GM12864 (cell line): ENCODE measurements around the gene DOK3.

Experiments
- DNase-seq: peaks from one replicate; pipeline ENCODE4 v3.0.0-alpha.2; 2011; ENCODE audit warnings: low read depth
- H3K4me3 ChIP-seq: 2 replicates; pipeline ENCODE4 v1.5.1; 2011; ENCODE audit warnings: mild to moderate bottlenecking, low read depth, low read length, control low read depth
- TF ChIP-seq, protein P1 (sequence below): IDR thresholded peaks from 2 replicates; pipeline ENCODE4 v1.5.1; 2011; ENCODE audit warnings: low read depth, mild to moderate bottlenecking, moderate library complexity, low read length, control low read depth, inconsistent platforms; ENCODE audit errors: missing control alignments

The DOK3 gene

DNA sequence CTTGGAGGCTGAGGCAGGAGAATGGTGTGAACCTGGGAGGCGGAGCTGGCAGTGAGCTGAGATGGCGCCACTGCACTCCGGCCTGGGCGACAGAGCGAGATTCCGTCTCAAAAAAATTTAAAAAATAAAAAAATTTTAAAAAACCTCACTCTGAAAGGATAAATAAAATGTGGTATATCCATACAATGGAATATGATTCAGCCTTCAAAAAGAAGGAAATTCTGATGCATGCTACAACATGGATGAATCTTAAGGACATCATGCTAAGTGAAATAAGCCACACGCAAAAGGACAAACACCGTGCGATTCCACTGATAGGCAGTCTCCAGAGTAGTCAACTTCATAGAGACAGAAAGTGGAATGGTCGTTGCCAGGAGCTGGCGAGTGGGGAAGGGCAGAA, 44.6 kb downstream of the DOK3 start:
- no peak for DNase-seq
- no peak overlapping the region for H3K4me3 ChIP-seq
- TF ChIP-seq, protein P1, sequence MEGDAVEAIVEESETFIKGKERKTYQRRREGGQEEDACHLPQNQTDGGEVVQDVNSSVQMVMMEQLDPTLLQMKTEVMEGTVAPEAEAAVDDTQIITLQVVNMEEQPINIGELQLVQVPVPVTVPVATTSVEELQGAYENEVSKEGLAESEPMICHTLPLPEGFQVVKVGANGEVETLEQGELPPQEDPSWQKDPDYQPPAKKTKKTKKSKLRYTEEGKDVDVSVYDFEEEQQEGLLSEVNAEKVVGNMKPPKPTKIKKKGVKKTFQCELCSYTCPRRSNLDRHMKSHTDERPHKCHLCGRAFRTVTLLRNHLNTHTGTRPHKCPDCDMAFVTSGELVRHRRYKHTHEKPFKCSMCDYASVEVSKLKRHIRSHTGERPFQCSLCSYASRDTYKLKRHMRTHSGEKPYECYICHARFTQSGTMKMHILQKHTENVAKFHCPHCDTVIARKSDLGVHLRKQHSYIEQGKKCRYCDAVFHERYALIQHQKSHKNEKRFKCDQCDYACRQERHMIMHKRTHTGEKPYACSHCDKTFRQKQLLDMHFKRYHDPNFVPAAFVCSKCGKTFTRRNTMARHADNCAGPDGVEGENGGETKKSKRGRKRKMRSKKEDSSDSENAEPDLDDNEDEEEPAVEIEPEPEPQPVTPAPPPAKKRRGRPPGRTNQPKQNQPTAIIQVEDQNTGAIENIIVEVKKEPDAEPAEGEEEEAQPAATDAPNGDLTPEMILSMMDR: no peak

DNA sequence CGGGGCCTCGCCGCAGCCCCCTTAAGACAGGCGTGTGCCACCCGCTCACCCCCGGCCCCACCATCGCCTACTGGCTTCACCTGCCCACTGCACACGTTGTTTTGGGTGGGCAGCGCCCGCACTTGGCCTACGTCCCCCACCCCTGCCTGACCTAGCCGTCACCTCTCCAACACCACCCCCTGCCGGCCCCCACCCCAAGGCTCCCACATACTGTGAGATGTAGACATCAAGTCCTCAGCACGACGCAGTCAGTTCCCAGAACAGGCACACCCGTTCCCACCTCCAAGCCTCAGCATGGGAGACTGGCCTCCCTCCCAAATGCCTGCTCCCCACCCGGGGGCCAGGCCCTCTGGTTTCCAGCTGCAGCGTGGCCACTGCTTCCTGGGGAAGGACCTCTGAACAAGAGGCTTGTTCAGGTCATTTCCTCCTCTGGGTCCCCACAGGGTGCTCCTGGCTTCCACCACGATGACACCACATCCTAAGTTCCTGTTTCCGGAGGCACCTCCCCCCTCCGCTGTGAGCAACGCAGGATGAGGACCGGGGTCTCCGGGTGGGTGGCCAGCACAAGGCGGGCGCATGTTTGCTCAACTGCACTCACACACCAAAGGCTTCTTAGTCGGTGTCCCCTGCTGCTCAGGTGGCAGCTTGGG, 47.5 kb downstream of the DOK3 start:
- TF ChIP-seq, protein P1: no peak
- no peak overlapping the region for H3K4me3 ChIP-seq
- DNase-seq: no peak

DNA sequence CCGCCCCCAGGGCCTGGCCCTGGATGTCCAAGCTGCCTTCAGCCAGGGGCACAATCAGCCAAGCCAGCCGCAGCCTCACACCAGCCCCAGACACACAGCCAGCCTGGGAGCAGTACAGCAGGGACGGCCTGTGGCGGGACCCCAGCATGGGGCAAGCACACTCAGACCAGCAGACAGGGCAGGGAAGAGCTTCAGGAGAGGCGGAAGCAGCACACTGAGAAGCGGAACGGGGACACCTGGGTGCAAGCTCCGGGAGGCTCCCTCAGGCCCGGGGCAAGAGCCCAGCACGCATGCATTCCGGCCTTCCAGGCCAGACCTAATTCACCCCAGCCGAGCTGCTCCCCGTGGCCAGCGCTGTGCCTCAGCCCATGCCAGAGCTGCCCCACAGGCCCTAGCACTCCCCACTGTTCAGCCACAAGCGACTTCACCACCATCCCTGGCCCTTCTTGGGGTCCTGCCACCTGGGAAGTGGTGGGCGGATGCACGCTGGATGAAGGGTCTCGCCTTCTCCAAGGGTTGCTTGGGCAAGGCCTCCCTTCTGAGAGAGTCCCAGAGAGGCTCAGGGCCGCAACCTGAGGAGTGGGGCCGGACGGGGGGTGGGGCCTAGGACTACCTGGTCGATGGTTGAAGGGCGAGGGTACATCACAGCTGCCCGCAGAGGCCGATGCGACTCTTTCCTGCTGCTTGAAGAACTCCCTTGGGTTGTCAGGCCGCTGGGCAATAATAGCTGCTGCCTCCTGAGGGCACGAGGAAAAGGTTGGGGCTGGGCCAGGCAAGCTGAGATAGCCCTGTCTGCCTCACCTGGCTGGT, 49.6 kb downstream of the DOK3 start:
- H3K4me3 ChIP-seq: no peak overlapping the region
- DNase-seq: no peak
- TF ChIP-seq, protein P1: no peak

DNA sequence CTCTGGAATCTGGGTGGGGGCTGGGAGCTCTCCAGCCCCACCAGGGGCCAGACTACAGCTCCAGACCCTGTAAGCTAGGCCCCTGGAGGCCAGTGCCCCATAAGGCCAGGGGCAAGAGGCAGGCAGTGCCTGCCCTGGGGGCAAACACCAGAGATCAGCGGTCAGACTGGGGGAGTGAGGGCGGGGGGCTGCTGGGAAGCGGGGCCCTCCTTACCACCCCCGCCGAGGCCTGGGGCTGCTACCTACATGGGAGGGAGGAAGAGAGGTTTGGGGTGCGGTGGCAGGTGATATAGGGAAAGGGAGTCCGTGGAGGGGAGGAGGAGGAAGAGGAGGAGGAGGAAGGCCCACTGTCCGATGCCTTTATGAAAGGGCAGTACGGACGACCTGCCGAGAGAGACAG, 50.3 kb downstream of the DOK3 start:
- no peak overlapping the region for H3K4me3 ChIP-seq
- no peak for DNase-seq
- TF ChIP-seq, protein P1: no peak

DNA sequence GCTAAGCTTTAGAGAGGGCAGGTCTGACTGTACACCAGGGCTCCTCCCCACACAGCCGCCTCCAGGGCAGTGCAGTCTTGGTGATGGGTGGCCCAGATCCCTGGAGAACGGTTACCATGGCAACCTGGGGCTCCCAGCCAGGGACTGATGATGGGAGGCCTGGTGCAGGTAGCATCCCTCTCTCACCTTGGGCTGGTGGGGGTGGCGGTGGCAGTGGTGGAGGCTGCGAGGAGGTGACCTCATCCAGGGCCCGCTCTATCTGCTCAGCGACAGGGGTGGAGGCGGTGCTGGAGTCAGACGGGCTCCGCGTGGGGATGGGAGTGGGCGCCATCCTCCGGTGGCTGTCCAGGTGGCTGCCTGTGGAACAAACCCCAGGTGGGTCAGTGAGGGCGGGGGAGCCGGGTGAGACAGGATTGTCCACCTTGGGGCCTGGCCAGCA, 50.7 kb downstream of the DOK3 start:
- TF ChIP-seq, protein P1: no peak
- H3K4me3 ChIP-seq: no peak overlapping the region
- no peak for DNase-seq

DNA sequence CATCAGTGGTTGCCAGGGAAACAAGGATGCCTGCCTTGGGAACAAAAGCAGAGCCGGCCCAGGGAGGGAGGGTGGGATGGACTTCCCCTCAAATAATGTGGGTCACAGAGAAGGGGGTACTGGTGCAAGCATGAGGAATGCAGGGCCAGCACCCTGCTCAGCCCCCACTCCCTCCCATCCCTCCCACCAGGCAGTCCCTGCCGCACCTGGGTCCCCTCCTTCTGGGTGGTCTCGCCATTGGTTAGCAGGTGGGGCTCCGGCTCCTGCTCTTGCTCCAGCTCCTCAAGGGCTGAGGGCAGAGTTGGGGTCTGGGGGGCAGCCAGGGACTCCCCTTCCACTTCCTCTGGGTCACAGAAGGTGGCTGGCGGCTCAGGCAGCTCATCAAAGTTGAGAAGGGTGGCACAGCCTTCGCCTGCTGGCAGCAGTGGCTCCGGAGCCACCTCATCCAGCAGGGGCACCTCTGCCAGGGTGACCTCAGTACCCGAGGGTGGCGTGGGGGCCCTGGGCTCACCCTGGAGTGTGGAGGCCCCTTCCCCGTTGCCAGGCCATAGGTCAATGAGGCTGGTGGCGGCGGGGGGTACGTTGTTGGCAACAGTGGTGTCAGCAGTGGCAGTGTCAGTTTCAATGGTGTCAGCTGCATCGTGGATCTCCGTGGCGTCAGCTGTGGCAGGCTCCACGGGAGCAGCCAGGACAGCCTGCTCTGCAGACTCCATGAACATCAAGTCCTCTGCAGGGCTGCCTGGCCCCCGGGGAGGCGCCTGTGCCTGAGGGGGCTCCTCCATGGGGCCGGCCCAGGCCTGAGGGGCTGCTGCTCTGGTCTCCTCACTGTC, 51.6 kb downstream of the DOK3 start:
- TF ChIP-seq, protein P1: no peak
- DNase-seq: no peak
- H3K4me3 ChIP-seq: no peak overlapping the region
